ENCODE measurements around the gene VTN. TPM values are rescaled to one million over a fixed set of nuclear protein-coding genes. Genes with fewer than 3 reads are reported as not detected.

VTN gene
- total and polyA plus RNA-seq, 3 donors from 2014 or later, result 6.5 to 57.9 (median 9.7) TPM

GRCh38 chr17:28381141-28381825 is 11.2 kb upstream of the VTN start:
- H3K36me3 ChIP-seq (ENCODE audit: low read depth, missing control alignments), result no peaks in the 10 kb centered on the region
- H3K27me3 ChIP-seq, result no peaks in the 10 kb centered on the region
- H3K27ac ChIP-seq, result no peak overlapping the region
- H3K9me3 ChIP-seq, result no peaks in the 10 kb centered on the region
- peak in 1 of 3 experiments; percentile 3 for TF ChIP-seq CTCF (IDR thresholded peaks at IDR 0.05)
- no peak for TF ChIP-seq POLR2A (IDR thresholded peaks at IDR 0.05)
- DNase-seq, result no peak
- no peaks in the 10 kb centered on the region for H3K4me1 ChIP-seq
- WGBS, 2 donors, result 40 to 53% methylated on average over 36 to 69 of the region's 72 CpGs
- H3K4me3 ChIP-seq, result peak overlapping the region; percentile 24 to 29
- intact Hi-C loops (cut with DNase I; ENCODE audit: low total_unique reads), result no loop called here

GRCh38 chr17:28379814-28380801 is 10.0 kb upstream of the VTN start:
- Histone ChIP-seq H3K36me3 (ENCODE audit: low read depth, missing control alignments) (no peaks in the 10 kb centered on the region), H3K27me3 (no peaks in the 10 kb centered on the region), H3K9me3 (no peaks in the 10 kb centered on the region), H3K4me1 (no peaks in the 10 kb centered on the region), H3K4me3 (no peak overlapping the region), H3K27ac (no peak overlapping the region)
- no peak for DNase-seq
- WGBS, 2 donors, result 83 to 89% methylated on average over 10 of the region's 10 CpGs
- TF ChIP-seq CTCF (IDR thresholded peaks at IDR 0.05), result no peak
- no peak for TF ChIP-seq POLR2A (IDR thresholded peaks at IDR 0.05)
- intact Hi-C loops (cut with DNase I; ENCODE audit: low total_unique reads), result no loop called here

GRCh38 chr17:28372945-28373274 is 2.8 kb upstream of the VTN start:
- 64 to 68% methylated on average over 6 of the region's 6 CpGs for WGBS, 2 donors
- no peaks in the 10 kb centered on the region for H3K36me3 ChIP-seq (ENCODE audit: low read depth, missing control alignments)
- H3K4me1 ChIP-seq, result peaks cover 28% of the 10 kb centered on the region
- no peak overlapping the region for H3K27ac ChIP-seq
- H3K27me3 ChIP-seq, result no peaks in the 10 kb centered on the region
- no peak for DNase-seq
- no peak for TF ChIP-seq CTCF (IDR thresholded peaks at IDR 0.05)
- no peak for TF ChIP-seq POLR2A (IDR thresholded peaks at IDR 0.05)
- H3K4me3 ChIP-seq, result no peak overlapping the region
- intact Hi-C loops (cut with DNase I; ENCODE audit: low total_unique reads), result no loop called here
- no peaks in the 10 kb centered on the region for H3K9me3 ChIP-seq

GRCh38 chr17:28372203-28372944 is 2.3 kb upstream of the VTN start:
- intact Hi-C loops (cut with DNase I; ENCODE audit: low total_unique reads), result no loop called here
- no peaks in the 10 kb centered on the region for H3K9me3 ChIP-seq
- H3K4me1 ChIP-seq, result peaks cover 28% of the 10 kb centered on the region
- peak overlapping the region in 1 of 2 donors; percentile 30 for H3K27ac ChIP-seq
- WGBS, 2 donors, result 7 to 23% methylated on average over 13 to 53 of the region's 53 CpGs
- TF ChIP-seq POLR2A (IDR thresholded peaks at IDR 0.05), result no peak
- no peak for TF ChIP-seq CTCF (IDR thresholded peaks at IDR 0.05)
- H3K4me3 ChIP-seq, result peak overlapping the region; percentile 45 to 51
- no peaks in the 10 kb centered on the region for H3K36me3 ChIP-seq (ENCODE audit: low read depth, missing control alignments)
- no peaks in the 10 kb centered on the region for H3K27me3 ChIP-seq
- no peak for DNase-seq
